Activated T-cell treated with anti-CD3 and anti-CD28 coated beads, Interleukin-2, amount 50 U/mL, for 1 hour (primary cell): ENCODE data around the gene KCTD3.

Source experiments
- DNase-seq: peaks from one replicate; pipeline ENCODE4 v3.0.0-alpha.2; 2020

KCTD3 gene

DNA sequence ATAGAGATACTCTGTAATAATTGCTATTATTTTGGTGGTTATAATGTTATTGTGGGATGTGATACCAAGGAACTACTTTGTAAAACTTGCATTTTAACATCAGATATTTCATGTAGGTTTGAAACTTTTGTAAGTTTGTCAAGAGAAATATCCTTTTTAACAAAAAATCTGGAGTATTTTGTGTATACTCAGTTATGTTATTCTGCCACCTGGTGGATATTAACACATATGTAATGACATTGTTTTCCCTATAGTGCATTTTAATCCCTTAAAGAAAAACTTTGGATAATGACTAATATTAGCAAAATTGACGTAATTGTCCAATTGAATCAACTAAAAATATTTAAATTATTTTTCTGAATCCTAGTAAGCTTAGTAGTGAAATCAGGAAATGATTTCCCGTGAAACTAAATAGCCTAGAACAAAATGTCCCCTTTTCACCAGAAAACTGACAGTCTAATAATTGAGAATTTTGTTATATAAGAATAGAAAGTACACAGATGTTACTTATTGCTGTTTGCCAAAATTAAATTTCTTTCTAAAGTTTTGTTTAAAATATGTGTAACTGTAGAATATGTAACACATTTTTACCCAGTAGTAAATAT, 39.6 kb downstream of the KCTD3 start:
- no peak for DNase-seq

DNA sequence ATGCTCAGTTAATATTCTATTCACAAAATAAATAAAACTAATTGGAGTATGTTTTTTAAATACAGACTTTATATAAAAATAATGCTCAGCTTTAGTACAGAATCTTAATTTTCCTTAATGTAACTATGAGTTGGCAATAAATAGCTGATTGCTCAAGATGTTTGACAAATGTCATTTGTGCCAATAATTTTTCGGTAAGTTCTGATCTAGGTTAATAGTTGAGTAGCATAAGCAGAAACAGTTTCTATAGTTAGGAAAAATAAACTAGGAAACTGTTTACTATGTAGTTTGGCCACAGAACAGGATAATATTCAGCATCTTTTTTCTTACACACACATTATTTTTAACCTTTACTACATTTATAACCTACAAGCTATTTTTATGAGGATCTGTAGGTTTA, 40.3 kb downstream of the KCTD3 start:
- DNase-seq: no peak

DNA sequence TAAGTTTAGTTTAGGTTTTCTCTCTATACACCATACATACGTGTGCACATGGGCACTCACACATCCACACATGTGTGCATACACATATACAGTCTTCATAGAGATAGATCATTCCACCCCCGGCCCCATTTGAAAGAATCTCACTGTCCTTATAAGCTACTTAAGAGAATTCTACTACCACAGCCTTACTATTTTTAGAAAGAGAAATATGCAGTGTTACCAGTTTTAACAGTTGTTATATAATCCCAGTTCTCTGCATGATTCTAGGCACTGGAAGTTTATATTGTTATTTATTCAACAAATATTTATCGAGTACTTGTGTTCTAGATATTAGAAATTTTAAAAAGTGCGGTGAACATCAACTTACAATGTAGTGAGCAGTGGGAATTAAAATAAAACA, 41.5 kb downstream of the KCTD3 start:
- no peak for DNase-seq

DNA sequence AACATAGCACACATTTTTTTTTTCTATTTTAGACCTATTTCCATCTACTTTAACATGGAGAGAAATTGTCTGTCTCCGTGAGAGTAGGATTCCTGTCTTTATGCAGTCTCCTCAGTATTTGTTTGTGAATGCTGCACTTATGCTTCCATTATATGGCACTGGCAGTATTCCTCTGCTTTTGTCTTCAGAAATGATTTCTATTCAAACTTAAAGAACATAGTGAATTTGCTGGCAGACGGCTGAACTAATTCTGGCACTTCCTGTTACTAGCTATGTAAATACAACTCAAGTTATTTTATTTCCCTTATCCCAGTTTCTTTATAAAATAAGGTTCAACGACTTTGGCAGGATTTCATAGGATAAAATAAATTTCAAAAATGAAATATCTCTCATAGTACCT, 45.3 kb downstream of the KCTD3 start:
- DNase-seq: no peak

DNA sequence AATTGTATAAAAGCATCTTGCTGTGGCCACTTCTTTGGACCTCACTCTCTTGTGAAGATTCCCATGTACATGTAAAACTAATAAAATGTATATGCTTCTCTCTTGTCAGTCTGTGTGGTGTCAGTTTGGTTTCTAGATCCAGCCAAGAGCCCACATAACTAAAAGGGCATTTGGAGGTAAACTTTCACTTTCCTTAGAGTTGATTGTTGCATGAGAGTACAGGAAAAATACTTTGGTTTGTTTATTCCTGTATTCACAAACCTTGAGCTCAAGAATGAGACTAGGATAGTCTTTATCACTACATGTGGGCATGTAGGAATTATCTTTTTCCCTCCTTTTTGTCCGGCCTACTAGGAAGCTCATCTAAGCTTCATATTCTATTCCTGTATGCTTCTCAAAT, 50.9 kb downstream of the KCTD3 start:
- no peak for DNase-seq

DNA sequence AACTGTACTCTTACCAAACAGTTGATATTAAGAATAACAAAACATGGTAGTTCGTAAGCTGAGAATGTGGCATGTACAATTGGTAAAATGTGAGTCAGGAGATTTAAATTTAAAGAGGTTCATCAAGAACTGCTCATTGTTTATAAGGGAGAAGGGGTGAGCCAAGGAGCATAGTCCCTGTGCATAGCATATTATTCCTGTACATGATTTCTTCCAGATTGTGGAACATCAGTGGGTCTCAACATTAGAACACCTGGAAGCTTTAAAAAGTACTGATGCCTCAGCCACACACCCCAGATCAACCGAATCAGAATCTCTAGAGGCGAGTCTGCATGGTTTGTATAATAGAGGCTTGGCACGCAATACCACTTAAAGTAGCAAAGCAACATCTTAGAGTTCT, 56.1 kb downstream of the KCTD3 start:
- no peak for DNase-seq

DNA sequence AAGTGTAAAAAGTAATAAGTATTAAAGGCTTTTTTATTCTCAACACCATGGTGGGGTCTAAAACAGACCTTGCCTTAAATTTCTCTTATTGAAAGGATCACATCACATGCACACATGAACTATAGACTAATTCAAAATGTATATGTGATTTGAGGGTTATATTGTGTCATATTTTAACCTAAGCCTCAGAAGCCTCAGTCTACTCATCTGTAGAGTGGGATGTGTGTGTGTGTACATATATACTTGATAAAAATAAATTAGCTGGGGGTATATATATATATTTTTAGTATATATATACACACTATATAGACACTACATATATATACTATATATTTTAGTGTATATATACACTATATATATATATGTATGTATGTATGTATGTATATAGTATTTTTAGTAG, 58.8 kb downstream of the KCTD3 start:
- no peak for DNase-seq

DNA sequence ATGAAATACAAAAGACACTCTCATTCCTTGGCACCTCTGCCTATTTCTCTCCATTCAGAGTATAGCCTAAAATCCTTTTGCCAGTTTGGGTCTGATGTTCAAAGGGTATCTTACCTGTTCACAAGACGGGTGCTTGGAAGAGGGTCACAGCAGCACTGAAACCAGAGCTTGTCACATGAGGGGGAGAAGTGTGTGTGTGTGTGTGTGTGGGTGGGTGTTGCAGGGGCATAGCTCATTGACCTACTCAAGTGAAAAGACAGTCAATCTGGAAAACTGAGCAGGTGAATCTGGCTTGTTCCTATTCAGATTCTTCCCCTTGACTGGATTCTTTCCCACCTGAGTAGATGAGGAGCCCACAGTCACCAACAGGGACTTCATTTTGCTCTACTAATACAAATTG, 63.9 kb downstream of the KCTD3 start:
- DNase-seq: no peak

DNA sequence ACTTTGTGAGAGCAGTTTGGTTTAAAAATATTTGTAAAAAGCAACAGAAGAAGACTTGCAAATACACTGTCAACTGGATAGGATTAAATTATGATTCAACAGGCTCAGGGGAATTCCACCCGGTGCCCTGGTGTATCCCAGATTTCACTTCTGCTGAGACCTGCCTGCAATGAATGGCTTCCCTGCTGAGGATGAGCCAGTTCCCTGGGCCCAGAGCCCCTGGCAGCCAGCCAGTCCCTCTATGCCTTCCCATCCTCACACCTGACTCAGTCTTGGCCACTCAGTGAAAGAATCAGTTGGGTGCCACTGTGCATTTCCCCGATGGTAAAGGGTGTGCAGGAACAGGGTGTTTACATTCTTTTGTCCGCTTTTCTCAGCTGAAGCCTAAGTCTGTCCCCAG, 64.4 kb downstream of the KCTD3 start:
- no peak for DNase-seq

DNA sequence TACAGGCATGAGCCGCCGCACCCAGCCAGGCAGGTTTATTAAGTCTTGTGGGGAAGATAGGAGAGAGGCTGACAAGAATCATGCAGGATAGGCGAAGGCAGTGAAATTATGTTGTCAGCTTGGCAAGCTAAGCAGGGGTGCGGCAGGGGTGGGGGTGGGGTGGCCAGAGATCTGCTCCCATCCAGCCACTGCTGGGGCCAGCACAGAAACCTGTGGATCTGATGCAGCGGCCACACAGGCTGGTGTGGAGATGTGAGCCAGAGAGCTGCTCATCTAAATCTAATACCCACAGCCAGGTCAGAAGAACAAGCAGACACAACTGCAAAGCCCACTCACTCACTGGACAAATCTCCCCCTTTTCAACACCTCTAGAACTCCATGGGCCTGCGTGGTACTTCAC, 68.7 kb downstream of the KCTD3 start:
- DNase-seq: no peak

DNA sequence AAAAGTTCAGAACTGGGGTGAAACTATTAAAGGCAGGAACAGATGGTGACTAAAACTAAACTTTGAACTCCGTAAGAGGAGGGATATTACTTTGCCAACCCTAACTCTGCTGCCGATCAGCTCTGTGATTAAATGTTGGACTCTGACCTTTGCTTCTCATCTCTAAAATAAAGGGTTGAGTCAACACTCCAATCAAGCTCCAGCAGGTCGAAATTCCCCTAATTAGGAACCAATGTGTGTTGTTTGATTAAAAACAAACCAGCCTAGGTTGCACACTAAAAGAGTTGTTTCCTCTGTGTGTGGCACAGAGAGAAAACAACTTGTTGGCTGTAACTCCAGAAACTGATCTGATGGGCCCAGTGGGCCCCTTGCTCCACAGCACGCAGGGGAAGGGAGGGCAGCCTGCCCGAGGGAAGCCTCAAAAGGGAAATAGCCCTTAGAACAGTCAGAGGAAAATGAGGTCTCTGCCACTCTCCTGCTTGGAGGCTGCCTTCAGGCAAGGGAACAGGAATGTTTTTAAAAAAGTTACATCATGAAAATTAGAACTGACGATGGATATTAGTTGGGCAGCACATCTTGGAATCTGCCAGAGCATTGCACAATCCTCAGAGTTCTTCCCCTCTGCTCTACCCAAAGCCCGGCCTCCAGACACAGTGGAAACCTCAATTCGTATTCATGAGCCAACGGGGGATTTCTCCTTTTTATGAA, 69.3 kb downstream of the KCTD3 start:
- DNase-seq: no peak

DNA sequence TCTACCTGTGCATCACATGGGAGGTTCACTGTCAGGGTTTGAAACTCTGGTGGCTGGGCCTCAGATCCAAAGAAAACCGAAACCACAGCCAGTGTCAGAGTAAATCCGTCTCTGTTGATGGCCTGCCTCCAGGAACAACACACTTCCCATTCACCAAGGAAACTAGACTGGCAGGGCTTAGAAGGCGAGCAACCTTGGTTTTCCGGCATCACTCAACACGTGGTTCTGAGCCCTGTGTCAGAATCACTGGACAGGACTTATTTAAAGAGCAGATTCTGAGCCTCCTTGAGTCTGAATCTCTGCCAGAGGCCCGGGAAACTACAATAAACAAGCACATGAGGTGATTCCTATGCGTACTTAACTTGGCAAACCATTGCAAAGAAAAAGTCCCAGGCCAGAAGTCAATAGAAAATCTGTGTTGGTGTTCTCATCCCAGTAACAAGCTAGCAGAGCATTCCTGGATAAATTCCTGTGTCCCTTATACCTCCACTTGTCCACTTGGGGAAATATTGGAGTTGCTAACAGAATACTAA, 70.0 kb downstream of the KCTD3 start:
- DNase-seq: no peak

DNA sequence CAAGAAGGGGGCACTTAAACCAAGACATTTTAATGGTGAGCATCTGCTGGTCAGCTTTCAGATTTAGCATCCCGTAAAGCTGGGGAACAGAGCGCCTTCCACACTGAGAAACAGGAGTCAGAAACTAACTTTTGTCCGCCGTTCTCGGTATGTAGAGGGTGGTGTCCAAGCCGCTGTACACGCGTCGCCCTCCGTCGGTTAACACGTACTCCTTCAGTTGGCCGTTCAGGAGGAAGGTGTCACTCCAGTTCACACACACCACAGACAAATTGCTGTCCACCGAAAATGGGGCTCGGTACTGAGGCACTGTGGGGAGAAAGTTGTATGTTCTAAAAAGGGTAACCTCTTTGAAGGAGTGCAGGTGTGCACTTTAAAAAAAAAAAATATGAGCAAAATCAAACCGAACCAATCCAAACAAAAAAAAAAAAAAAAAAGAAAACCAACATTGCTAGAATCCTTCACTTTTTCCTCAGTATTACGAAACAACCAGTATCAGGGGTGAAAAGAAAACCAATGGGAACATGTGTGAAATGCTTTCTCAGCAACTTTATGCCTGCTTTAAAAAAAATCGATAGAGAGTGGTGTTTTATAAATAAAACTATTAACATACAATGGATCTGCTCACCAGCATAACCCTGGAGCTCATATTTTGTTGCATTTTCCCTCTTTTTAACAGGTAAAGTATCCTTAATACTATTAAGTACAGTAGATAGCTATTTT, 73.5 kb downstream of the KCTD3 start:
- no peak for DNase-seq

DNA sequence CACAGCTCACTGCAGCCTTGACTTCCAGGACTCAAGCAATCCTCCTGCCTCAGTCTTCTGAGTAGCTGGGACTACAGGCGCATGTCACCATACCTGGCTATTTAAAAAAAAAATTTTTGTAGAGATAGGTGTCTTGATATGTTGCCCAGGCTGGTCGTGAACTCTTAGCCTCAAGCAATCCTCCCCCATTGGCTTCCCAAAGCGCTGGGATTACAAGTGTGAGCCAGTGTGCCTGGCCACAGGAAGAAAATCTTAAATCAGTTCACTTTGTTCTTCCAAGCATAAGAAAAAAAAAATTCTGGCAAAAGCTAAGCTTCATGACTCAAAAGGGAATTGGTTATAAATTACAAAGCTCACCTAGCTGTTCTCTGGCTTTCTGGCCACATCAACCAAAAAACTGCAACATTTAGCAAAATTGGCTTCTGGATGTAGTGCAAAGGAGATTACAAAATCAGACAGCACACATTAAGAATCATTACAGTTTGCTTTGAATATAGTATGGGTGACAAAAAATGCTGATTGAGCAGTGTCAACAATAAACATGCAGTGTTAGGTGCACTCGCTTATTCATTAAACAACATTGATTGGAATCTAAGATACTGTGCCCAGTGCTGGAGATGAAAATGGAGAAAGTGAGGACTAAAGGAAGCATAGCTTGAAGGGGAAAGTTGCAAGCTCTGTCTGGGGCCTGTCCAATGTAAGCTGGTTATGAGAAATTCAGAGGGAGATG, 76.7 kb downstream of the KCTD3 start:
- DNase-seq: no peak

DNA sequence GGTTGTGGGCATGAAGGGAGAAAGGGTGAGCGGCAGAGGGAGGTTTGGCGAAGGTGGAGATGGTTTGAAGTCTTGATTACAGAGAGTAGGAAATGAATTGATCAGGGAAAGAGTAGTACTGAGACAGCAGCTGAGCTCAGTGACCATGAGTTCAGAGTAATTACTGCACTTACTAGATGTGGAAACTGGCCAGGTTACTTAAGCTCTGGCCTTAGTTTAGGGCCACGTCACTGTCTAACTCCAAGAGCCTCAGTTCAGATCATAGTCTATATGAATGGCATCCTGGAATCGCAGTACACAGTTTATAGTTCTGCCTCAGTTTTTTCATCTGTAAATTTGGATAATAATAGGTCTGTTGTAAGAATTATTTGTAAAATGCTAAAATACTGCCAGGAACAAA, 78.1 kb downstream of the KCTD3 start:
- DNase-seq: no peak

DNA sequence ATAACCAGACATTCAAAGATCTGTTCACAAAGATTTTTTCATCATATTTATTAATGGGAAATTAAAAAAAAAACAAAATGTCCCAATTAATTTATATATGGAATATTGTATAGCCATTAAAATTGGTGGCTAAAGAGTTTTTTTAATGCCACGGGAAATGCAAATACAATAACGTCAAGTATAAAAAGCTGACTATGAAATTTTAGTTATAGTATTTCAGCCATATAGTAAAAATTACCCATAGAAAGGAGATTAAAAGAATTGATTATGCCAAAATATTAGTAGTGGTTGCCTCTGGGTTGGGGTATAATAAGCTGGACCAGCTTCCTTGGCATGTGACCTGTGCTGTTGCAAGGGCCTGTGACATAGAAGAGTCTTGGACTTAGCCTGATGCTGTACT, 78.8 kb downstream of the KCTD3 start:
- no peak for DNase-seq

DNA sequence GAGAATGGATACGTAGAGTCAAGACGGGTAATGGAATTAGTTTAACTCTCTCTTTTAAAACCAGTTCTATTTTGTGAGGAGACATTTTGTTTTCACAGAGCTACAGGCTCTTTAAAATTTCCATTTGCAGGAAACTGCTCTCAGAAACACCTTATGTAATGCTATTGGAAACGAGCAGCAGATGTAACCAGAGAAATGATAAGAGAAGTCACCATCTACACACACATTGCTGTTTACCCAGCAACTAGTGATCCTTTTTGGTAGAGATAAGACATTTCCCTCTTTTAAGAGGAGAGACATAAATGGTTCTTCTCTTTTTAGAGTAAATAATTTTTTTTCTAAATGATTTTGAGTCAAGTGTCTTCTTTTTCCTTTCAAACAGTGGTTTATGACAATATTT, 80.6 kb downstream of the KCTD3 start:
- DNase-seq: no peak

DNA sequence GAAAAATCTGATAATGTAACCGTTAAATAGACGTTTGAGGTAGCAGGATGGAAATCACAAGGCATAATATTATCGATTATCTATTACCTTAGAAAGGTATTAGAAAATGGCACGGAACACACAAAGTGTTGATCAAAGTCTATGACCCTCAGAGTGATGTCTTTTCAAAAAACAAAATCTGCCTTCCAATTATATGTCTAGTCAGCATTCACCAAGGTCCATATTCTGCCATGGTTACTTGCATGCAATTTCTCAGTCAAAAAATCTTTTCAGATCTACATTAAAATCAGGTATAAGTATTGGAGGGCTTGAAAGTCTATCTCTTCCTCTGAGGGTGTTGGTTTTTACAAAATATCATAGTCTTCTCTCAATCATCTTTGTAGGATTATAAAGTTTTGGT, 81.9 kb downstream of the KCTD3 start:
- DNase-seq: no peak

DNA sequence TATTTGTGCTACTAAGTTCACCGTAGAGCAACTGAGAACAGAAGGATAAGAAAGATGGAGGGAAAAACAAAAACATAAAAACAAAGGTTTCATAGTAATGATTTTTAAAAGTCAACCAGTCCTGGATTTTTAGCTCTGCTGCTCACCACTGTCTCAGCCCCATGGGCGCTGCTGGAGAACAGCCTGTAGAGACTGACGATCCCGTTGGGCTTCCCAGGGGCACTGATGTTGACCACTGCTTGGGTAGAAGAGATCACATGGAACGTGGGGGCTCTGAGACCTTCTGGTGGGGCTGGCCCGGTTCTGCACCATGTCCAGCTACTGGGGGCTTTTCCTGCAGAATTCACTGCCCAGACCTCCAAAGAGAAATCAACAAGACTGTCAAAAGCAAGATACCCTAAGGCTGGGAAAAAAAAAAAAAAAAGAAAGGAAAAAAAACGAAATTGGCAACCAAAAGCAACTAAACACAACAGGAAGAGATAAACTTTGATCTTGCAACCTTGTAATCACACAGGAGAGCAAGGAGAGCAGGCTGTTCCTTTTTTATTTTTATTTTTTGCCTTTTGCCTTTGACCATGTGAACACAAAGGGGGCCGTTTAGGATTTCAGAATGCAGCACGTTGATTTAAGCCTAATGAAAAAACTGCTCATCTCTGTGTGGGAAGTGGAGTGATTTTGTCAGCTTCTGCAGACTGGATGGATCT, 83.5 kb downstream of the KCTD3 start:
- DNase-seq: no peak

DNA sequence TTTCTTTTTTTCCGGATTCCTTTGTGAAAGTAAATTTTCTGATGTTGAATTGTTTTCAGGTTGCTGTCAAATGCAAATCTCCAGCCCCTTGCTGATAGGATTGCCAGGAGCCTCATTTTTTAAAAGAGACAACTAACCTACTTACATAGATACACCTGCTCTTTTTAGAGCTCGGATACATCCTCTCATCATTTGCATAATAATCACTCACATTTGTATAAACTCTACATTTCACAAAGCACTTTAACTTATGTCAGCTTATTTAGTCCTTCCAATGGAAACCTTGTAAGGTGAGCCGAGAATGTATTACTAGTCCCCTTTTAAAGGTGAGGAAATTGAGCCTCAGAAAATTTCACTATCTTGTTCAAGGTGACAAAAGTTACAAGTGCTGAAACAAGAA, 84.8 kb downstream of the KCTD3 start:
- DNase-seq: no peak

DNA sequence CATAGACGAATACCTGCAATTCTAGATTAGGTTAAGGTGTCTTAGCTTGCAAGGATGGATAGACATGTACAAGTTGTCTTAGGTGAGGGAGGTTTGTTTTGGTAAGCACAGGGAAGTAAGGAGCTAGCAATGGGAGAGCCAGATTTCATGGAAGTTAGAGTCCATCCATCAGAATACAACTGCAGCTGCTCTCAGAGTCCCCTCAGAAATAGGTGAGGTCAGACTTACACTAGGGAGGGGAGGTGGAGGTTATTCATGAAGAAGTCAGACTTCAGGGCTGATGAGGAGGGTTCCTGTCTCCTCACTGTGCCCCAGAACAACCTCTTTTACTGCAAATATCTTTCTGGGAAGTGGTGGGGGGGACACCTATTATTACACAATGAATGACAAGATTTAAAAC, 85.3 kb downstream of the KCTD3 start:
- no peak for DNase-seq

DNA sequence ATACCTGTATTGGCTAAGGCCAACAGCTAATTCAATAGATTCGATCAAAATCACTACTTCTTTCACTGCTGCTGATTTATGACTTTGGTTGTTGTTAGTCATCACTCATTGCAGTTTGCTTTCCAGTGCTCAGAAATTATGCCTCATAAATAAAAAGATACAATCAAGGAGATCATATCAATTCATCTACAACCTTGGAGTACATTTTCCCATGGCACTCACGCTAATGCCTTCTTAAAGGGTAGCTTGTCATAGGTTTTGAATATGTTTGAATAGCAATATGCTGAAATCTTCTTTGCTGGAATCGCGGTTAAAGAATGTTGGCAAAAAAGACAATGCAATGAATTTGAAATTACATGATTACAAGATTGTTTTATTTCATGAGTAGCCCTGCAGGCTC, 89.9 kb downstream of the KCTD3 start:
- DNase-seq: no peak

DNA sequence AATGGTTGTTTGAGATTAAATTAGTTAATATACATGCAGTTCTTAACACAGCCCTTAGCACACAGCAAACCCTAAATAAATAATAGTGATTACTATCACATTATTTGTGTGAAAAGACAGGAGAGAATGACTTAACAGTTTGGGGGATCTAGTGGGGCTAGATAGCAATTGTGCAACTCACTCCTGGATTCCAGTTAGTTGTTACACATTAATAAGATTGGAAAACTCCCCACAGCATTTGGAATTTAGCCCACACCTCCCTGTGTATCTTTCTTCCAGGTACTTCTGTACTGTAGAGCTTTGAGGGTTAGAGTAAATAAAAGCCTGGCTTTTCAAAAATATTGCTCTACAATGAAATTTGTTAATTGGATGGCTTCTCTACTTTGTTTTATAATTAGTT, 93.2 kb downstream of the KCTD3 start:
- DNase-seq: no peak
